ENCODE measurements around the gene OR5K4.

OR5K4 gene, protein sequence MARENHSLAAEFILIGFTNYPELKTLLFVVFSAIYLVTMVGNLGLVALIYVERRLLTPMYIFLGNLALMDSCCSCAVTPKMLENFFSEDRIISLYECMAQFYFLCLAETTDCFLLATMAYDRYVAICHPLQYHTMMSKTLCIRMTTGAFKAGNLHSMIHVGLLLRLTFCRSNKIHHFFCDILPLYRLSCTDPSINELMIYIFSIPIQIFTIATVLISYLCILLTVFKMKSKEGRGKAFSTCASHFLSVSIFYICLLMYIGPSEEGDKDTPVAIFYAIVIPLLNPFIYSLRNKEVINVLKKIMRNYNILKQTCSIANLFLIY

DNA sequence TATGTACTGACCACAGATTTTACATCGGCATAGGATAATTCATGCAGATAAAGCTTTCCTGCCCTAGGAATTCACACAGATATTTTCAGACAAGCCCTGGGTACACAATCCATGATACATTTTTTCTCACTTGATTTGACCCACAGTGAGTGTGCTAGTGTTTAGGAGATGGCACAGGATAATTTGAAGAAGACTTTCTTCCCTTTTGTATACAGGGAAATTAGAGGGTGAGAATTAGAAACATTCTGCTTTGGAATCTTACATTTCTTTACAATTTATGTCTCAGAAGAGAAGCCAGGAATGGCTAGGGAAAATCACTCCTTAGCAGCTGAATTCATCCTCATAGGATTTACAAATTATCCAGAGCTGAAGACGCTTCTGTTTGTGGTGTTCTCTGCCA lies at the start of gene OR5K4:
Gene OR5K4 (plus strand): TSS at position 301 of the 400 bp plus-strand sequence. CDS start 0 bp downstream, at position 301.
- TF ChIP-seq, protein P1, sequence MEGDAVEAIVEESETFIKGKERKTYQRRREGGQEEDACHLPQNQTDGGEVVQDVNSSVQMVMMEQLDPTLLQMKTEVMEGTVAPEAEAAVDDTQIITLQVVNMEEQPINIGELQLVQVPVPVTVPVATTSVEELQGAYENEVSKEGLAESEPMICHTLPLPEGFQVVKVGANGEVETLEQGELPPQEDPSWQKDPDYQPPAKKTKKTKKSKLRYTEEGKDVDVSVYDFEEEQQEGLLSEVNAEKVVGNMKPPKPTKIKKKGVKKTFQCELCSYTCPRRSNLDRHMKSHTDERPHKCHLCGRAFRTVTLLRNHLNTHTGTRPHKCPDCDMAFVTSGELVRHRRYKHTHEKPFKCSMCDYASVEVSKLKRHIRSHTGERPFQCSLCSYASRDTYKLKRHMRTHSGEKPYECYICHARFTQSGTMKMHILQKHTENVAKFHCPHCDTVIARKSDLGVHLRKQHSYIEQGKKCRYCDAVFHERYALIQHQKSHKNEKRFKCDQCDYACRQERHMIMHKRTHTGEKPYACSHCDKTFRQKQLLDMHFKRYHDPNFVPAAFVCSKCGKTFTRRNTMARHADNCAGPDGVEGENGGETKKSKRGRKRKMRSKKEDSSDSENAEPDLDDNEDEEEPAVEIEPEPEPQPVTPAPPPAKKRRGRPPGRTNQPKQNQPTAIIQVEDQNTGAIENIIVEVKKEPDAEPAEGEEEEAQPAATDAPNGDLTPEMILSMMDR (conservative IDR thresholded peaks at IDR 0.05; ENCODE audit: low read depth), result no peak
- ChIA-PET POLR2A (ENCODE audit: low non-redundant PET) (no interaction called here), CTCF (no interaction called here)
- DNase-seq (ENCODE audit: low spot score), result no peak
- no peak within 1 kb of the TSS for H3K27ac ChIP-seq

DNA sequence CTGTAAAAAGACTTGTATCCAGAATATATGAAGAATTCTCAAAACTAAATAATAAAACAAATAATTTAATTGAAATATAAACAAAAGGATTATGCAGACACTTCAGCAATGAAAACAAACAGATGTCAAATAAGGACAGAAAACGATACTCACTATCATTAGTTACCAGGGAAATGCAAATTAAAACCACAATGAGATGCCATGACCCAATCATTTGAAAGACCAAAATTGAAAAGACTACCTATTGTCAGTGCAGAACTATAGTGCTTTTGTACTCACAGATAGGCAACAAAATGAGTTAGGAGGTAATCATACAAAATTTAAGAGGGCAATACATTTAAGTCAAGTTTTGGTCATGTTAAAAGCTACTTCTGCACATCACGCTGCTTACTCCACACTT lies 31.6 kb upstream of the OR5K4 start:
- DNase-seq (ENCODE audit: low spot score), result no peak
- TF ChIP-seq, protein P1 (conservative IDR thresholded peaks at IDR 0.05; ENCODE audit: low read depth), result no peak
- ChIA-PET CTCF (interaction anchor here (0.6 kb wide), 1 partner anchor 309 kb away, joined by 3 read pairs; no protein-coding TSS in a partner anchor), POLR2A (ENCODE audit: low non-redundant PET) (no interaction called here)
- H3K27ac ChIP-seq, result no peak overlapping the region

DNA sequence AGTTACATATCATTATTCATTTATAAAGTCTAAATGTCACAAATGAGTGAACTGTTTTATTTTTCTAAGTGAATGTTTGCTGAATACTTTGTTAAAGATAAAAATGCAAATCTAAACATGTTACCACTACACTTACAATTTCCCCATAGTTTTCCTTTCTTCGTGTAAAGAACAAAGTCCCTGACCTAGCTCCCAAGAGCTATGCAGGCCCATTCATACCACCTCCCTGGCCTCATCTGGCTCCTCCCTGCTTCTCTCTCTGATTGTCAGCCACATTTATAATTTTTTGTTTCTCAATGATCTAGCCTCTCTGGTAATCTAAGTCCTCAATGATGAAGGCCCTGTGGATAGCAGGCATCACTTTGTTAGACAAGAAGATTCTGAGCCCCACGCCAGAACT lies 31.0 kb upstream of the OR5K4 start:
- ChIA-PET CTCF (no interaction called here), POLR2A (ENCODE audit: low non-redundant PET) (no interaction called here)
- no peak for DNase-seq (ENCODE audit: low spot score)
- TF ChIP-seq, protein P1 (conservative IDR thresholded peaks at IDR 0.05; ENCODE audit: low read depth), result no peak
- H3K27ac ChIP-seq, result no peak overlapping the region

DNA sequence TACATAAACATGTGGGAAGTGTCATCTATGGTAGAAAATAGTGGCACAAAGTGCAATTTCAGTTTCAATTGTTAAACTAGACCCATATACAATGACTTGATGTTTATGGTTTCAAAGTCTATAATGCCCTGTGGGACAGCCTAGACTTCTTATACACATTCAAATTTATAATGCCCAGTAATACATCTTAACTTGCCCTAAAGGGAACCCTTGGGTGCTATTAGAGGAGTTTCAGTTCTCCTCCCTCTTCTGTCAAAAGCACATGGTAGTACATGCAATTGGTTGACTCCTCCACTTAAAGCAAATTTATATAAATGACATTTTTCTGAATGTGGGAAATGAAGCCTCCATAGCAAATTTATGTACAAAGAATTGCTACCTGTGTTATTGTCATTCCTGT lies 30.2 kb upstream of the OR5K4 start:
- H3K27ac ChIP-seq, result no peak overlapping the region
- ChIA-PET CTCF (no interaction called here), POLR2A (ENCODE audit: low non-redundant PET) (no interaction called here)
- TF ChIP-seq, protein P1 (conservative IDR thresholded peaks at IDR 0.05; ENCODE audit: low read depth), result no peak
- DNase-seq (ENCODE audit: low spot score), result no peak

DNA sequence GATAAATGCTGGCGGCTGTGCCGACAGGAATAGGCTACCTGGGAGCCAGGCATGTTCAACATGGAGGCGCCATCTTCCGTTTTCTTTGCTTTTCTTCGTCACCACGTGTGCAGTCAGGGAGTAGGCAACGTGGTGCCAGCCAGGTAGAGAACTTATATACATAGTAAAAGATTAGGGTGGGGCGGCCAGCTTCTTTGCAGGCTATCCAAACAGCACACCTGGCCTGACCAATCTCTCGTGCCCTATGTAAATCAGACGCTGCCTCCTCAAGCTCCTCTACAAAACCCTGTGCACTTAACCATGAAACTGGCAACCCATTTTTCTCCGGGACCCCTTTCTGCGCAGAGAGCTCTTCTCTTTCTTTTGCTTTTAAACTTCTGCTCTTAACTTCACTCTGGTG lies 28.6 kb upstream of the OR5K4 start:
- H3K27ac ChIP-seq, result no peak overlapping the region
- ChIA-PET CTCF (interaction anchor here (0.7 kb wide), 1 partner anchor 18 kb away, joined by 3 read pairs; no protein-coding TSS in a partner anchor), POLR2A (ENCODE audit: low non-redundant PET) (no interaction called here)
- no peak for DNase-seq (ENCODE audit: low spot score)
- TF ChIP-seq, protein P1 (conservative IDR thresholded peaks at IDR 0.05; ENCODE audit: low read depth), result no peak

DNA sequence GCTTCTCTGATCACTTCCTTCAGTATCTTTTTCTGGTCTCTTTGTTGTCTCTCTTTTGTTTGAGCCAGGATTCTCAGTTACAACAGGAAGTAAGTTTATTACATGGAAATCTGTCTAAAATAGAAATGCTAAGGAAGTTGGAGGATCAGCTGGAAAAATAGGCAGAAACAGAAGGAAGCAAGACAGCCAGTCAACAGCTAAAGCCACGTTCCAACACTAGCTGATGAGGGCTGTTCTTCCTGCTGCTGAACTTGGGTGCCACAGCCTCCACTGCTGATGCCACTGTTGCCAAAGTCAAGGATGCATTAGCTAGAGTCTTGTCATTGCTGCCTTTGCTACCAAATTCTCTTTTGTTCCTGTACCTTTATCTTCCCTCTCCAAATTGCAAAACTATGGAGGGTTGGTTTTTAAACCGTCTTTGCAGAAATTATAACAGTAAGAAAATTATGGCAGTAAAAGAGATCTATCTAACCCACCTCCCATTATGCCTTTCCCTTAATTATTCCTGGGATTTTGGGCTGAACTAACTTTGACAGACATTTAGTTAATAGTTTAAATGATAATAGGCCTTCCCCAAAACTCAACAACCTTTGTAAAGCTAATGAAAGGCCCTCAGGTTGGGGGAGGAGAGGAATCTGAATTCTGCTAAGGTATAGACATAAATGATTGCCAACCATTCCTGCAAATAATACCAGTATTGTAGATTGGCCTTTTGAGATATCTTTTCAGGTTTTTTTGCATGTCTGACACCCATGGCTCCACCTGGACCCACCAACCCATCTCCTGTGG lies 27.4 kb upstream of the OR5K4 start:
- ChIA-PET POLR2A (ENCODE audit: low non-redundant PET) (no interaction called here), CTCF (interaction anchor here (0.7 to 0.8 kb wide), 2 partner anchors 255 to 607 kb away, joined by 5 read pairs; no protein-coding TSS in a partner anchor)
- no peak overlapping the region for H3K27ac ChIP-seq
- DNase-seq (ENCODE audit: low spot score), result no peak
- TF ChIP-seq, protein P1 (conservative IDR thresholded peaks at IDR 0.05; ENCODE audit: low read depth), result no peak
